GM19372 (cell line): Measurements from ENCODE around the gene GRHPR.
"Not testable (repeated sequence)": the region's sequence is repeated elsewhere in the genome, so short reads cannot be mapped to it uniquely, and the experiment has no call there.

Source experiments
- ATAC-seq: cut with Tn5 transposase; IDR thresholded peaks from one replicate; pipeline ENCODE4 v1.9.1; 2021; ENCODE audit warnings: mild to moderate bottlenecking, low read depth, moderate library complexity; ENCODE audit not compliant: unreplicated experiment

Gene GRHPR

DNA sequence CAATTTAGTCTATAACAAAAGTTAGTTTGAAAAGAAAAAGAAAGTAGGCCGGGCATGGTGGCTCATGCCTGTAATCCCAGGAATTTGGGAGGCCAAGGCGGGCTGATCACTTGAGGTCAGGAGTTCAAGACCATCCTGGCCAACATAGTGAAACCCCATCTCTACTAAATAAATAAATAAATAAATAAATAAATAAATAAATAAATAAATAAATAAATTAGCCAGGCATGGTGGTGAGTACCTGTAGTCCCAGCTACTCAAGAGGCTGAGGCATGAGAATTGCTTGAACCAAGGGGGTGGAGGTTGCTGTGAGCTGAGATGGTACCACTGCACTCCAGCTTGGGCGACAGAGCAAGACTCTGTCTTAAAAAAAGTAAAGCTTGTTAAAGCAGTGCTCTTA is 24.5 kb upstream of the GRHPR start:
- ATAC-seq: not testable (repeated sequence)

- ATAC-seq: no peak
Measured at GRCh38 chr9:37398464-37399025, 24.0 kb upstream of the GRHPR start.

DNA sequence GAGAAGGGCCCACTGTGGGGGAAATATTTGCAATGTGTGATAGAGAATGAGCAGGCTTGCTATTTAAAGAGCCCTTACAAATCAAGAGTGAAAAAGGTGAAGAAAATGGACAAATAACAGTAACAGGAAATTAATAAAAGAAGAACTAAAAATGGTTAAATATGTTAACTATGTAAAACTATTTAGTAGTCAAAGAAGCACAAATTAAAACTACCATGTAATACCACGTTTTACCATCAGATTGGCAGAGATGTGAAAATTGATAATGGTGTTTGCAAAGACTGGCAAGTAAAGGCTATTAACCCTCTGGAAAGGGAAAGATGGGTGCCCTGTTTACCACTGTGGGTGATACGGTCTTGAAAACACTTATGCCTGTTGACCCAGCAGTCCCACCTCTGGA is 23.2 kb upstream of the GRHPR start:
- ATAC-seq: no peak

- no peak for ATAC-seq
Measured at GRCh38 chr9:37404590-37404989, 17.9 kb upstream of the GRHPR start.

DNA sequence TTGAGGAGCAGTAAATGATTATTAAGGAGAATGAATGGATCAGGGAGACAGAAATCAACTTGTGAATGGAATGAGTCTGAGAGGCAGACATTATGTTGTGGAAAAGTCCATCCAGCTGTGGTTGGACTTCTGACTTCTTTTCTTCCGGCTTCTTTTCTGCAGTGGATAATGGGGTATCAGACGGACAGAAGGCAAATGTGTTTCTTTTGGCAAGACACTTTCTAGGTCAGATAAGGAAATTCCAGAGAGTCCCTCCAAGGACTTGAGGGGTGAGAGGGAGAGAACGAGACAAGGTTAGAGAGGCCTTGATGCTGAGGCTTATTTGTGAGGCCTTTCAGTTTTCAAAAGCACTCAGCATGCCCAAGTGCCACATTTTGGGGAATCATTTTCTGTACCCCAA is 17.1 kb upstream of the GRHPR start:
- ATAC-seq: no peak

DNA sequence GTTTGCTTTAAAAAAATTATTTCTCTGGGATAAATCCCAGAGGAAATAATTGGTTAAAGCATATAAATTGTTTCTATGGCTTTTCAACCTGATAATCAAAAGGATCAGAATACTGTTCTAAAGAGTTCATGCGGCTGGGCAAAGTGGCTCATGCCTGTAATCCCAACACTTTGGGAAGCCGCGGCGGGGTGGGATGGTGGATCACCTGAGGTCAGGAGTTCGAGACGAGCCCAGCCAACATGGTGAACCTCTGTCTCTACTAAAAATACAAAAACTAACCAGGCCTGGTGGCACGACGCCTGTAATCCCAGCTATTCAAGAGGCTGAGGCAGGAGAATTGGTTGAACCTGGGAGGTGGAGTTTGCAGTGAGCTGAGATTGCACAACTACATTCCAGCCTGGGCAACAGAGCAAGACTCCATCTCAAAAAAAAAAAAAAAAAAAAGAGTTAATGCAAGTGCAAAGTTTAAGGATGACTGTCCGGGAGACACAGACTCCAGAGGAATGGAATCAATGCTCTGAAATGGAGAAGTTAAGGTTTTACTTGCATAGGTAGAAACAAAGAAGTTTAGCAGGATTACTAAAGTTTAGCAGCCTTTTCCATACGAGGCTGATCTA is 16.6 kb upstream of the GRHPR start:
- ATAC-seq: no peak

- no peak for ATAC-seq
Measured at GRCh38 chr9:37406603-37407401, 15.7 kb upstream of the GRHPR start.

DNA sequence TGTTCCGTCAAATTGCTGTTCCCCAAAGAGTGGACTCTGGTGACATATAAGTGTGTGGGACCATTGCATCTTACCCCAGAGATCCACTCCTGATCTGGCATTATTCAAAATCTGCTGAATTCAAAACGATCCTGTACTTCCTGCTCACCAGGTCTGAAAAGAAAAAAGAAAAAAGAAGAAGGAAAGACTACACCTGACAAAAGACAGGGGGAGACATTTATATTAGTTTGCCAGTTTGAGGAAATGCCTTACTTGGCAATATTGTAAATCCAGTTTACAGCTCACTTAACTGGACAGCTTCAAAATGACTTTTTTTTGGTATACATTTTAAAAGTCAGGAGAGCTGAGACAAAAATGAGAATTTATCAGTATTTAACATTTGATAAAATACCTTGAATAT is 15.0 kb upstream of the GRHPR start:
- ATAC-seq: no peak

- peak; percentile 87 for ATAC-seq
Measured at GRCh38 chr9:37408933-37409710, 13.4 kb upstream of the GRHPR start.

DNA sequence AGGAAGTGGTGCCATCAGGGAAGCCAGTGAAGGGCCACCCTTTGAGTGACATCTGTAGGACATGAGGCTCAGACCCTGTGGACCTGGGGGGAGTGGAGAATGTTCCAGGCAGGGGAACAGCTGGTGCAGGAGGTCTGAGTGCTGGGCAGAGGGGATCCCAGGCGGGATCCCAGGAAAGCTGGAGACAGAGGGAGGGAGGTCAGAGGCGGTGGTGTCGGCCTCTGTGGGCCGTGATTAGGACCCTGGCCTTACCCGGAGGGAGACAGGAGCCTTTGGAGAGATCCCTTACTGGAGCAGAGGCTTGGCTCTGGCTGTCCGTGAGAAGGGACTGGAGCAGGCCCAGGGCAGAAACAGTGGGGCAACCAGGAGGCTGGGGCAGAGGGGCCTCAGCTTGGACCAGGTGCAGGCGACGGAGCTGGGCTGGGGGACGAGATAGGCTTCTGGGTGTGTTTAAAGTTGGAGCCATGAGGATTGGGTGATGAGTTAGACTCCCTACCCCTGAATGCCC is 12.1 kb upstream of the GRHPR start:
- ATAC-seq: no peak

DNA sequence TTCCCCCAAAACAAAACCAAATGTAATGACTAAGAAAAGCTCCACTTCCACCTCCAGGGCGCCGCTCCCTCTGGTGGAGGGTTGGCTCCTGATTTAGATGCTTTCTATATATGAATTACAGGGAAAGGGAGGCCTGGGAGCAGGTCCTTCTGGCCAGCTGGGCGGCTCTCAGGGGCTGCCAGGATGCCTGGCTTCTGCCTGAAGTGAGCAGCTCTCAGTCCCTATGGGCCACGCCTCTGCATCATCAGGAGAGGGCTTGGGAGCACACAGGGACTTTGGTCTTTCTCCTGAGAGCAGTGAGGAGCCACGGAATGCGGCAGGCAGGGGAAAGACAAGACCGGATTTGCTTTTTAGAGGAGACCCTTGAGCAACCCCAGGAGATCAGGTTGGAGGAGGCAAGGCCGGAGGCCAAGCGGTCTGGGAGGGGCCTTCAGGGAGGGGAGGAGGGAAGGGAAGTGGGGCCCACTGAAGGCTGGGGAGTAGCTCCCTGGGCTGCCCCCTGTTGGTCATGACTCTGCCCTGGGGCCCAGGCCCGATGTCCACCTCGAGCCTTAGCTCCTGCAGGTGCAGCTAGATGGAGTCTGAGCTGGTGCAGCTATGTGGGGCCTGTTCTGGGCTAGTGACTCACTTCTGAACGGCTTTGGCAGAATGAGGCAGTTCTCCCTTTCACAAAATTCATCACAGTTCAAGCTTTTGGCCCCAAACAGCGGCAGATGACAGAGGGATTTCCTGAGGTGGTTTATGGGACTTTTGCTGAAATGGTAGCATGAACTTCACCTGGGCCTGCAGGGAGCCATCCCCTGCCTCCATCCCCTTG is 11.3 kb upstream of the GRHPR start:
- no peak for ATAC-seq

DNA sequence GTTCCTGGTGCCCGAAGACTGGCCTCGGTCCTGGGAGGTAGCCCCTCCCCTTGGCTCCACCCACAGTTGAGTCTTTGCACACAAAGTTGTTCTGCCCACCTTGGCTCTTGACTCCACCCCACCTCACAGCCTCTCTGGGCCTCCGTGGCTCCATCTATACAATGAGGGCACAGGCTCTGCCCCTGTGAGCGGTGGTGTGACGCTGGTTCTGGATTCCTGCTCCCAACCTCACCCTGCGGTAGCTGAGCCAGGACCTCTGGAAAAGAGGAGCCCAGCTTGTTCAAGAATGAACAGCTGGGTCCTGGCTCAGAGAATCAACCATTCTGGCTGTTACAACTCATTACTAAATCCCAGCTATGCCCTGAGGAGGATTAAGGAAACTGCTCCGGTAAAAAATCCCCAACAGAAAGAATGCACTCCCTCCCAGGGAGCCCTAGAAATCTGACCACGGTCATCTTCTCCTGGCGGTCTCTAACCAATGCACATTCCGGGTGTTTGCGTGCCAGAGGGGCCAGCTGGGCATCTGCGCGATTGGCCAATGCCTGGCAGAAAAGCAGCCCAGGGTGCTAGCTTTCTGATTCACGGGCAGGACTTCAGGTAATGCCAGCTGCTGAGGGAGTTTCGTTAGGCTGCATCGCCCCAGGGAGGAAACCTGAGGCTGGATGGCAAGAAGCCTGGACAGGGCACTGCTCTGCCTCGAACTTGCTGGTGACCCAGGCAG is 9.9 kb upstream of the GRHPR start:
- no peak for ATAC-seq

- no peak for ATAC-seq
Measured at GRCh38 chr9:37413311-37413710, 9.2 kb upstream of the GRHPR start.

GRCh38 chr9:37414503-37414943 is 8.0 kb upstream of the GRHPR start:
- no peak for ATAC-seq

DNA sequence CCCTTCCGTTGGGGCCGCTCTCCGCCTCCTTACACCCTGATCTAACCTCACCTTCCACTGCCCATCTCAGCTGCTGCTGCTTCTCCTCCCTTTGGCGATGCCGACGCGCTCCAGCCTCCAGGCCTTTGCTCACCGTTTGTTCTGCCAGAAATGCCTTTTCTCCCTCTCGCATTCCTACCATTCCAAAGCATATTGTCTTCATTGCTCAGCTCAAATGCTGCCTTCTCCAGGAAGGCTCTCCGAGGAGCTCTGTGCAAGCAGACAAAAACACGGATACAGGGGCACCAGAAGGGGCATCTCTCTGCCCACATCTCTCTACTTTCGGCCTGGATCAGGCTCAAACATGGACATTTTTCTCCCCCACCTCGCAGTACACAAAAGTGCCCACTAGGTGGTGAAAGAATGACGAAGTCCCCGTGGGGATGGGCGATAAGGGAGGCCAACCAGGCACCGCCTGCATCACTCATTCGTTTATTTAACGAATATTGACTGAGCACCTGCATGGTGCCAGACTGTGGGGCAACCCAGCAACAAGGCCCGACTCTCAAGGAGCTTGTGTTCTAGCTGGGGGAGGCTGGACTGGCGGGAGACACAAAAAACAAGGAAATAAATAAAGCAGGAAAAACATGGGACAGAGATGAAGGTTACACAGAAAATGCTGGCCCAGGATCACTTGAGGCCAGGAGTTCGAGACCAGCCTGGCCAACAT is 7.3 kb upstream of the GRHPR start:
- no peak for ATAC-seq

DNA sequence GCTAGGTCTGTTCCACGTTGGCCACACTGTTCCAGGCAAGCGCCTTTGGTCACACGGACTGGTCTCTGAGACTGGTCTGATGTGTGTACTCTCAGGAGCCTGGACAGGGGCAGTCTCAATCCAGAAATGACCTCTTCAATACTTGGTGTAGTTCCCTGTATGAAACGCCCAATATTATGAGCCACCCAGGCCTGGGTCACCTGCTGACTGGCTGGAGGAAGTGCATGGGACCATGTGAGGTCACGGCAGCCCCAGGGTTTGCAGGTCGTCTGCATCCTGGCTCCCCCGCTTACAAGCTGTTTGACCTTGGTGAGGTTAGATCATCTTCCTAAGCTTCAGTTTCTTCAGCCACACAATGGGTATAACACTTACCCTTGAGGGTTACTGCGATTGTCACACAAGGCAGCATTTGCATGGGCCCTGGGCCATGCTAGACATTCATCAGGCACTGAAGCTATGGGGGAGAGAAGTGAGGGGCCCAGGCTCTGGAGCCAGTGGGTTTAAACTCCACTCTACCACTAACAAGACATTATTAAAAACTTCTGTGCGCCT is 5.2 kb upstream of the GRHPR start:
- no peak for ATAC-seq

DNA sequence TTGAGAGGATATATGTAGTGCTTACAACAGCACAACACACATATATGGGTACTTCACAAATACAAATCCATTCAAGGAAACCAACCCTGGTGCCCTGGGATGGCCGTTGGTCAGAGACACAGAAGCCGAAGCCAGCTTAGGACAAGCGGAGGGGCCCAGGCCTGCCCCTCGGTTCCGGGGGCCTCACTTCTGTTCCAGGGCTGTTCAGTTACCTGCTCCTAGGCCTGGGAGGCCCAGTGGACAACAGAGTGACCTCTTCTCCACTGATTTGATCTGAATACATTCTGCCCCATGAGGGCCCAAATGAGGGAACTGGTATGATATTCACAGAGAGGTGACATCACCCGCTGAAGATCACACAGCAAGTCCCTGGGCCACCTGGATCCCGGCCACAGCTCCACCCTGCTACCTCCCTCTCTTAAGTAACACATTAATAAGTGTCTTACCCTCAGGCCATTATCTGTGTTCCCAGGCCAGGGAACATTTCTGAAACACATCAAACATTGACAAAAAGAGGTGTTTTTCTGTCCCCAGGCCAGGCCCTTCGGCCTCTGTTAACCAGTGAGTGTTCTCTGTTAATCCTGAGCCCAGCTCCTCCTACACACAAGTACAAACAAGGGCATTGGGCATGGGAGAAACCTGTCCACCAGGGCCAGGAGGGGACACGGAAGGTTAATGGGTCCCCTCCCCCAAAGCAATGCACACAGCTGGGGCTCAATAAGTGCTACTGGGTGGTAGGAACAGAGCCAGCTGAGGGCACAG is 4.5 kb upstream of the GRHPR start:
- no peak for ATAC-seq

DNA sequence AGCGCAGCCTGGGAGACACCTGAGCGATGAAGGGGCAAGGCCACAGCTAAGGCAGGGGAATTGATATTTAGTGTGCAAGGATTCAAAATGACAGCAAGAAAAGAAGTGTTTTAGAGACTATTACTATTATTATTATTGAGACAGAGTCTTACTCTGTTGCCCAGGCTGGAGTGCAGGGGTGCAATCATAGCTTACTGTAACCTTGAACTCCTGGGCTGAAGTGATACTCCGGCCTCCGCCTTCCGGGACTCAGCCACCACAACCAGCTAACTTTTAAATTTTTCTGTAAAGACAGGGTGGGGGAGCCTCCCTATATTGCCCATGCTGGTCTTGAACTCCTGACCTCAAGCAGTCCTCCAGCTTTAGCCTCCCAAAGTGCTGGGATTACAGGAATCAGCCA is 3.3 kb upstream of the GRHPR start:
- no peak for ATAC-seq
